HepG2 (cell line): ENCODE measurements around the gene CPN1. TPM values are rescaled to one million over a fixed set of nuclear protein-coding genes. Genes with fewer than 3 reads are reported as not detected.
A peak's percentile ranks its signal among the peaks of the same experiment; 100 is the strongest.

Experiments
- ATF7-NPFF ChIP-seq: sonication (generic); formaldehyde crosslinking; IDR thresholded peaks from 2 replicates; pipeline ENCODE4 v1.8.1; 2023; ENCODE audit warnings: mild to moderate bottlenecking, low read depth, missing genetic modification reagents, moderate library complexity
- CHCHD3 ChIP-seq: sonication (generic); formaldehyde crosslinking; IDR thresholded peaks from 2 replicates; pipeline ENCODE4 v1.8.0; 2022; ENCODE audit warnings: mild to moderate bottlenecking, missing genetic modification reagents, moderate library complexity
- FIP1L1 ChIP-seq: fragments of 200-400 bp; formaldehyde crosslinking; IDR thresholded peaks from 2 replicates; pipeline ENCODE4 v1.6.1; 2018; ENCODE audit warnings: low read depth, mild to moderate bottlenecking, low read length, moderate library complexity, borderline replicate concordance; ENCODE audit not compliant: insufficient read depth
- HDAC2 ChIP-seq: sonication (generic); formaldehyde crosslinking; IDR thresholded peaks from 2 replicates; pipeline ENCODE4 v1.4.0; 2020; ENCODE audit warnings: missing genetic modification reagents
- NCOR1 ChIP-seq: fragments of 200-600 bp; sonication (generic); IDR thresholded peaks from 2 replicates; pipeline ENCODE4 v1.7.0; 2017; ENCODE audit warnings: antibody characterized with exemption, low read length, borderline replicate concordance
- PAF1 ChIP-seq: IDR thresholded peaks from 2 replicates; pipeline ENCODE4 v1.6.1; 2016; ENCODE audit warnings: missing genetic modification reagents, missing compliant biosample characterization
- SMARCE1 ChIP-seq: fragments of 450-650 bp; IDR thresholded peaks from 2 replicates; pipeline ENCODE4 v1.6.1; 2017; ENCODE audit warnings: borderline replicate concordance
- SP5 ChIP-seq: IDR thresholded peaks from 2 replicates; pipeline ENCODE4 v1.6.1; 2016; ENCODE audit warnings: low read depth, borderline replicate concordance
- SUZ12 ChIP-seq: fragments of 150-350 bp; IDR thresholded peaks from 2 replicates; pipeline ENCODE4 v1.6.1; 2014; ENCODE audit warnings: low read depth, low read length
- YY1 ChIP-seq: IDR thresholded peaks from 2 replicates; pipeline ENCODE4 v1.6.1; 2011; ENCODE audit warnings: low read length, low read depth, moderate library complexity, mild to moderate bottlenecking; ENCODE audit not compliant: insufficient read depth, insufficient replicate concordance
- ZFP36 ChIP-seq: fragments of 150-350 bp; IDR thresholded peaks from 2 replicates; pipeline ENCODE4 v1.6.1; 2018; ENCODE audit warnings: borderline replicate concordance, low read length, low read depth; ENCODE audit not compliant: partially characterized antibody
- ZNF12 ChIP-seq: sonication (generic); formaldehyde crosslinking; IDR thresholded peaks from 2 replicates; pipeline ENCODE4 v1.5.0; 2020; ENCODE audit warnings: missing genetic modification reagents
- ZNF24 ChIP-seq: fragments of 450-650 bp; IDR thresholded peaks from 2 replicates; pipeline ENCODE4 v1.6.1; 2017; ENCODE audit warnings: antibody characterized with exemption, mild to moderate bottlenecking
- ZNF263 ChIP-seq: sonication (generic); formaldehyde crosslinking; IDR thresholded peaks from 2 replicates; pipeline ENCODE4 v1.4.0; 2020; ENCODE audit warnings: missing genetic modification reagents
- ZNF329 ChIP-seq: sonication (generic); formaldehyde crosslinking; IDR thresholded peaks from 2 replicates; pipeline ENCODE4 v1.9.0; 2021; ENCODE audit warnings: low read depth, mild to moderate bottlenecking, missing genetic modification reagents
- ZNF546 ChIP-seq: sonication (generic); formaldehyde crosslinking; conservative IDR thresholded peaks from 2 replicates; pipeline ENCODE4 v1.8.1; 2023; ENCODE audit warnings: mild to moderate bottlenecking, missing genetic modification reagents
- ZNF558 ChIP-seq: sonication (generic); formaldehyde crosslinking; IDR thresholded peaks from 2 replicates; pipeline ENCODE4 v1.9.0; 2022; ENCODE audit warnings: mild to moderate bottlenecking, missing genetic modification reagents, borderline replicate concordance
- ZNF737 ChIP-seq: sonication (generic); formaldehyde crosslinking; IDR thresholded peaks from 2 replicates; pipeline ENCODE4 v1.5.0; 2020; ENCODE audit warnings: missing genetic modification reagents, mild to moderate bottlenecking, borderline replicate concordance
- ZNF781 ChIP-seq: sonication (generic); formaldehyde crosslinking; IDR thresholded peaks from 2 replicates; pipeline ENCODE4 v1.5.1; 2020; ENCODE audit warnings: borderline replicate concordance, mild to moderate bottlenecking, missing genetic modification reagents; ENCODE audit errors: not compliant biosample characterization
- ZNF792 ChIP-seq: IDR thresholded peaks from 2 replicates; pipeline ENCODE4 v1.6.1; 2016
- ZNF883 ChIP-seq: sonication (generic); formaldehyde crosslinking; IDR thresholded peaks from 2 replicates; pipeline ENCODE4 v1.5.1; 2020; ENCODE audit warnings: mild to moderate bottlenecking, missing genetic modification reagents; ENCODE audit errors: not compliant biosample characterization
- polyA plus RNA-seq, 8 experiments: library from polyadenylated mRNA; depleted of rRNA in 3 of 8; stranded (reverse) in 7 of 8; unstranded in 1 of 8; fragments of >200 nt; fragmentation: Illumina TruSeq in 4 of 8; extraction: Trizol in 4 of 8; gene quantifications; 2 replicates each; pipeline versions ENCODE4 v1.2.1 to v1.2.3, GENCODE V29; 2011 to 2016; ENCODE audit warnings: low read depth in 4 of 8, missing spikeins in 1 of 8, mixed read lengths in 1 of 8; ENCODE audit not compliant: insufficient read depth in 1 of 8
- total RNA-seq, 5 experiments: library from RNA; depleted of rRNA; stranded (reverse); fragments of >200 nt; fragmentation: Illumina TruSeq; extraction: Trizol; gene quantifications; 2 replicates each; pipeline ENCODE4 v1.2.3, GENCODE V29; 2016; ENCODE audit warnings: low read depth in 1 of 5
- TF ChIP-seq, protein P1 (sequence below): sonication (generic); formaldehyde crosslinking; IDR thresholded peaks from 2 replicates; pipeline ENCODE4 v1.4.0; 2020; ENCODE audit warnings: missing genetic modification reagents
- TF ChIP-seq, protein P2 (sequence below): sonication (generic); formaldehyde crosslinking; IDR thresholded peaks from 2 replicates; pipeline ENCODE4 v1.8.0; 2022; ENCODE audit warnings: missing genetic modification reagents, mild to moderate bottlenecking, inconsistent platforms, borderline replicate concordance
- TF ChIP-seq, protein P3 (sequence below): sonication (generic); formaldehyde crosslinking; IDR thresholded peaks from 2 replicates; pipeline ENCODE4 v1.8.0; 2022; ENCODE audit warnings: missing genetic modification reagents, mild to moderate bottlenecking, borderline replicate concordance
- TF ChIP-seq, protein P4 (sequence below): sonication (generic); formaldehyde crosslinking; IDR thresholded peaks from 2 replicates; pipeline ENCODE4 v1.5.0; 2020; ENCODE audit warnings: missing genetic modification reagents, mild to moderate bottlenecking, borderline replicate concordance

The CPN1 gene
- total and polyA plus RNA-seq, 2 of the 13 experiments (the other 11 are each of a cell fraction or from before 2014, with no cell fraction given), result 17.3 to 35.1 TPM

DNA sequence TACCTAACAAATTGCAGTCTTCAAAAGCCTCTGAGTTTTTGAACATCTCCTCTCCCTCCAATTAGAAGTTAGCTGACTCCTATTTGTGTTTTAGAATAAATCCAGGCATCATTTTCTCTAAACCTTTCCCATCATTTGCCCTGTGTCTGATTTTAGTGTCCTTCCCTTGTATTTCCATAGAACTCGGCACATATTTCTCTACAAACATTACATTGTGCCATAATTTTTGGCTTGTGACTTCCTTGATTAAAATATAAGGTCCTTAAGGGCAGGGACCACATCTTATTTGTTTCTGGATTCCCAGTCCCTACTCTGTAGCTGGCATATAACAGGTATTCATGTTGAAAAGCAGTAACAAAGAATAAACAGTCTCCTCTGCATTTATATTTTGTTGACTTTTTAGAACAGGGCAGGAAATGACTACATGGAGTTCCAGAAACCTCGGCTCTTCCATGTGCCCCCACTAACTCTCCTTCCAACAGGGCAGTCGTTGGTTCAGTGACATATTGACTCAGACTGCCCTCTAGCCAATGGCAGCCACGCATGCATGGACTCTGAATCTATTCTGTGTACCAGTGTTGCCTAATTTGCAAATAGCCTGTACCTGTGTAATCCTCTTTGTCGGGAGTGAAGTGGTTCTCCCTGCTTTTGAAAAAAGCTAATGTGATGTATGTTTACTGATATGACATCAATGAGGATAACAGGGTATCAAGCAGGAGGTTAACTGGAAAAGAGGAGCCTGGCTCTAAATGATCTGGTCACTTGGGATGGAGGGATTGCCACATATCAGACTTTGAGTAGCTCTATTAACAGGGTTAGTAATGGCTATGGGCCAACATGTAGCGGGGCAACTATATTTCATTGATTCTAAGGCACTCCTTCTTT lies 19.8 kb upstream of the CPN1 start (continued):
- TF ChIP-seq, protein P1, sequence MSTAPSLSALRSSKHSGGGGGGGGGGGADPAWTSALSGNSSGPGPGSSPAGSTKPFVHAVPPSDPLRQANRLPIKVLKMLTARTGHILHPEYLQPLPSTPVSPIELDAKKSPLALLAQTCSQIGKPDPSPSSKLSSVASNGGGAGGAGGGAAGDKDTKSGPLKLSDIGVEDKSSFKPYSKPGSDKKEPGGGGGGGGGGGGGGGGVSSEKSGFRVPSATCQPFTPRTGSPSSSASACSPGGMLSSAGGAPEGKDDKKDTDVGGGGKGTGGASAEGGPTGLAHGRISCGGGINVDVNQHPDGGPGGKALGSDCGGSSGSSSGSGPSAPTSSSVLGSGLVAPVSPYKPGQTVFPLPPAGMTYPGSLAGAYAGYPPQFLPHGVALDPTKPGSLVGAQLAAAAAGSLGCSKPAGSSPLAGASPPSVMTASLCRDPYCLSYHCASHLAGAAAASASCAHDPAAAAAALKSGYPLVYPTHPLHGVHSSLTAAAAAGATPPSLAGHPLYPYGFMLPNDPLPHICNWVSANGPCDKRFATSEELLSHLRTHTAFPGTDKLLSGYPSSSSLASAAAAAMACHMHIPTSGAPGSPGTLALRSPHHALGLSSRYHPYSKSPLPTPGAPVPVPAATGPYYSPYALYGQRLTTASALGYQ (CRISPR knock-in tag), result peak; percentile 95
- no peak for TF ChIP-seq ZNF883
- TF ChIP-seq ZNF12 (CRISPR knock-in tag), result peak; percentile 77; the same call in 1 of the 2 replicates
- peak; percentile 59; the same call in 1 of the 2 replicates for TF ChIP-seq SP5
- TF ChIP-seq, protein P2, sequence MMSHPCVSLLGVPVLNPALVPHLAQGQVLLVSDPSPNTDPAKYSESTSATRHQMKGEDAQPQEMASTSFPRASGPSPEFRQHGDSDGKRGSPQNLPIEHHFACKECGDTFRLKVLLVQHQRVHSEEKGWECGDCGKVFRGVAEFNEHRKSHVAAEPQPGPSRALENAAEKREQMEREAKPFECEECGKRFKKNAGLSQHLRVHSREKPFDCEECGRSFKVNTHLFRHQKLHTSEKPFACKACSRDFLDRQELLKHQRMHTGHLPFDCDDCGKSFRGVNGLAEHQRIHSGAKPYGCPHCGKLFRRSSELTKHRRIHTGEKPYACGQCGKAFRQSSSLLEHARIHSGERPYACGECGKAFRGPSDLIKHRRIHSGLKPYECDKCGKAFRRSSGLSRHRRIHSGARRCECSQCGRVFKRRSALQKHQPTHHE (CRISPR knock-in tag), result 0 out of 2 replicates have a peak, but pooled peaks have one; percentile 20
- TF ChIP-seq FIP1L1, result no peak
- TF ChIP-seq ZNF263 (CRISPR knock-in tag), result peak; percentile 61
- TF ChIP-seq ZNF24, result no peak
- no peak for TF ChIP-seq ZNF329 (CRISPR knock-in tag)
- peak; percentile 94 for TF ChIP-seq NCOR1
- peak; percentile 54 for TF ChIP-seq YY1
- no peak for TF ChIP-seq ZNF546
- TF ChIP-seq SMARCE1, result no peak
- no peak for TF ChIP-seq ZNF737 (CRISPR knock-in tag)
- TF ChIP-seq HDAC2 (CRISPR knock-in tag), result peak; percentile 98
- peak; percentile 57; the same call in 1 of the 2 replicates for TF ChIP-seq ZNF558
- no peak for TF ChIP-seq SUZ12
- TF ChIP-seq PAF1 (CRISPR knock-in tag), result no peak
- TF ChIP-seq, protein P3, sequence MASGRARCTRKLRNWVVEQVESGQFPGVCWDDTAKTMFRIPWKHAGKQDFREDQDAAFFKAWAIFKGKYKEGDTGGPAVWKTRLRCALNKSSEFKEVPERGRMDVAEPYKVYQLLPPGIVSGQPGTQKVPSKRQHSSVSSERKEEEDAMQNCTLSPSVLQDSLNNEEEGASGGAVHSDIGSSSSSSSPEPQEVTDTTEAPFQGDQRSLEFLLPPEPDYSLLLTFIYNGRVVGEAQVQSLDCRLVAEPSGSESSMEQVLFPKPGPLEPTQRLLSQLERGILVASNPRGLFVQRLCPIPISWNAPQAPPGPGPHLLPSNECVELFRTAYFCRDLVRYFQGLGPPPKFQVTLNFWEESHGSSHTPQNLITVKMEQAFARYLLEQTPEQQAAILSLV (CRISPR knock-in tag), result peak; percentile 44; the same call in 1 of the 2 replicates
- peak; percentile 96 for TF ChIP-seq ZNF792 (CRISPR knock-in tag)
- no peak for TF ChIP-seq CHCHD3 (CRISPR knock-in tag)
- no peak for TF ChIP-seq ATF7-NPFF (CRISPR knock-in tag)
- TF ChIP-seq, protein P4, sequence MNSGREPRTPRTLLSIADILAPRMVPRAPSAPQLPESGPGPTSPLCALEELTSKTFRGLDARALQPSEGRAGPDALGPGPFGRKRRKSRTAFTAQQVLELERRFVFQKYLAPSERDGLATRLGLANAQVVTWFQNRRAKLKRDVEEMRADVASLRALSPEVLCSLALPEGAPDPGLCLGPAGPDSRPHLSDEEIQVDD, result no peak
- no peak for TF ChIP-seq ZFP36
- TF ChIP-seq ZNF781 (CRISPR knock-in tag), result no peak
